Type B pancreatic cell (in vitro differentiated cells): ENCODE data around the gene DENND6A. TPM values are rescaled to one million over a fixed set of nuclear protein-coding genes. Genes with fewer than 3 reads are reported as not detected.
"Not testable (repeated sequence)": the region's sequence is repeated elsewhere in the genome, so short reads cannot be mapped to it uniquely, and the experiment has no call there.

Experiments used
- DNase-seq: peaks from one replicate; pipeline ENCODE4 v3.0.0; 2021; ENCODE audit warnings: mixed read lengths; ENCODE audit not compliant: unreplicated experiment; ENCODE audit errors: extremely low spot score
- H3K27ac Mint-ChIP-seq: 2 replicates; pipeline ENCODE4 v1.8.0; 2021; ENCODE audit warnings: mild to moderate bottlenecking, mixed read lengths
- H3K27me3 Mint-ChIP-seq: 2 replicates; pipeline ENCODE4 v1.8.0; 2021; ENCODE audit warnings: mixed read lengths
- H3K36me3 Mint-ChIP-seq: 2 replicates; pipeline ENCODE4 v1.8.0; 2021; ENCODE audit warnings: mixed read lengths
- H3K4me1 Mint-ChIP-seq: one replicate; pipeline ENCODE4 v1.8.0; 2021; ENCODE audit warnings: mixed read lengths; ENCODE audit not compliant: unreplicated experiment
- H3K4me3 Mint-ChIP-seq: 2 replicates; pipeline ENCODE4 v1.8.0; 2021; ENCODE audit warnings: mild to moderate bottlenecking, mixed read lengths
- H3K9me3 Mint-ChIP-seq: 2 replicates; pipeline ENCODE4 v1.8.0; 2021; ENCODE audit warnings: mixed read lengths
- CTCF ChIP-seq: fragments of 200-600 bp; sonication (generic); conservative IDR thresholded peaks from 2 replicates; pipeline ENCODE4 v1.5.0; 2021; ENCODE audit warnings: antibody characterized with exemption, mild to moderate bottlenecking
- total RNA-seq: library from RNA; stranded (reverse); gene quantifications from 2 replicates; pipeline ENCODE4 v1.2.1, GENCODE V29; 2021; ENCODE audit warnings: low replicate concordance

The DENND6A gene
- total RNA-seq, 1 donor from 2014 or later: 31.2 TPM

GRCh38 chr3:57709031-57709430 is 16.2 kb upstream of the DENND6A start:
- H3K9me3 Mint-ChIP-seq: no peaks in the 10 kb centered on the region
- DNase-seq: no peak
- H3K4me1 Mint-ChIP-seq: no peaks in the 10 kb centered on the region
- H3K36me3 Mint-ChIP-seq: no peaks in the 10 kb centered on the region
- no peak overlapping the region for H3K27ac Mint-ChIP-seq
- H3K4me3 Mint-ChIP-seq: no peak overlapping the region
- H3K27me3 Mint-ChIP-seq: no peaks in the 10 kb centered on the region
- no peak for TF ChIP-seq CTCF

GRCh38 chr3:57706462-57706861 is 13.6 kb upstream of the DENND6A start:
- H3K4me3 Mint-ChIP-seq: no peak overlapping the region
- no peak for TF ChIP-seq CTCF

GRCh38 chr3:57705351-57705750 is 12.5 kb upstream of the DENND6A start:
- not testable (repeated sequence) for H3K27me3 Mint-ChIP-seq, H3K4me3 Mint-ChIP-seq, H3K27ac Mint-ChIP-seq, DNase-seq, H3K36me3 Mint-ChIP-seq, H3K9me3 Mint-ChIP-seq, H3K4me1 Mint-ChIP-seq

More at GRCh38 chr3:57706462-57706861, 13.6 kb upstream of the DENND6A start:
- Mint-ChIP-seq H3K9me3 (no peaks in the 10 kb centered on the region), H3K4me1 (no peaks in the 10 kb centered on the region), H3K36me3 (no peaks in the 10 kb centered on the region), H3K27me3 (no peaks in the 10 kb centered on the region), H3K27ac (no peak overlapping the region)
- DNase-seq: no peak

GRCh38 chr3:57701781-57702180 is 8.9 kb upstream of the DENND6A start:
- TF ChIP-seq CTCF: no peak
- DNase-seq: no peak
- Mint-ChIP-seq H3K36me3 (no peaks in the 10 kb centered on the region), H3K27me3 (no peaks in the 10 kb centered on the region), H3K9me3 (peaks cover 2% of the 10 kb centered on the region), H3K27ac (no peak overlapping the region), H3K4me1 (peaks cover 2% of the 10 kb centered on the region), H3K4me3 (no peak overlapping the region)

- H3K4me1 Mint-ChIP-seq: peaks cover 4% of the 10 kb centered on the region
- DNase-seq: no peak
- no peaks in the 10 kb centered on the region for H3K36me3 Mint-ChIP-seq
- no peak overlapping the region for H3K4me3 Mint-ChIP-seq
- peaks cover 4% of the 10 kb centered on the region for H3K9me3 Mint-ChIP-seq
- no peak for TF ChIP-seq CTCF
- H3K27ac Mint-ChIP-seq: no peak overlapping the region
- H3K27me3 Mint-ChIP-seq: no peaks in the 10 kb centered on the region
Observed at GRCh38 chr3:57700737-57701136, 7.9 kb upstream of the DENND6A start.

GRCh38 chr3:57699591-57699990 is 6.7 kb upstream of the DENND6A start:
- peaks cover 4% of the 10 kb centered on the region for H3K4me1 Mint-ChIP-seq
- no peak for TF ChIP-seq CTCF
- no peaks in the 10 kb centered on the region for H3K27me3 Mint-ChIP-seq
- H3K9me3 Mint-ChIP-seq: peaks cover 4% of the 10 kb centered on the region
- no peak for DNase-seq
- no peak overlapping the region for H3K4me3 Mint-ChIP-seq
- no peaks in the 10 kb centered on the region for H3K36me3 Mint-ChIP-seq
- no peak overlapping the region for H3K27ac Mint-ChIP-seq
